Stimulated activated CD4-positive, alpha-beta T cell treated with anti-CD3 and anti-CD28 coated beads, Interleukin-15, amount 100 ng/mL, for 24 hours (primary cell): ENCODE results near the gene UACA.
"Not testable (repeated sequence)": the region's sequence is repeated elsewhere in the genome, so short reads cannot be mapped to it uniquely, and the experiment has no call there.

ENCODE experiments used
- DNase-seq: peaks from one replicate; pipeline ENCODE4 v3.0.0-alpha.2; 2020

The UACA gene

GRCh38 chr15:70753101-70753829, 10.1 kb downstream of the UACA start:
- DNase-seq, result no peak

DNA sequence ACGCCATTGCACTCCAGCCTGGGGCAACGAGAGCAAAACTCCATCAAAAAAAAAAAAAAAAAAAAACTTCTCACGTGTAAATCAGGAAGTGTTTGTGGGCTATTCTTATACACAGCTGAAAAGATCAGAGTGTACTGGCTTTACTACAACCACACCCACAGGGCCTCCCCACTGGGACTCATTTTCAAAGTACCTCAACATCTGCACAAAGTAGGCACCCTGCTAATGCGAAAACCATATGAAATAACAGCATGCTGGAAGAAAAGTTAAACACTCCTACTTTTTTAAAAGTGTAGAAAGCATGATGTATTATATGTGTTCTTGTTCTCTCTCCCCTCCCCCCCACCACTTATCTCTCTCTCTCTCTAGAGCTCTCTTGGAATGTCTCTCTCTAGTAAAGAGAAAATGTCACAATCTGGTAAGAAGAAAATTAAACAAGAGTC, 11.1 kb downstream of the UACA start:
- DNase-seq, result no peak

DNA sequence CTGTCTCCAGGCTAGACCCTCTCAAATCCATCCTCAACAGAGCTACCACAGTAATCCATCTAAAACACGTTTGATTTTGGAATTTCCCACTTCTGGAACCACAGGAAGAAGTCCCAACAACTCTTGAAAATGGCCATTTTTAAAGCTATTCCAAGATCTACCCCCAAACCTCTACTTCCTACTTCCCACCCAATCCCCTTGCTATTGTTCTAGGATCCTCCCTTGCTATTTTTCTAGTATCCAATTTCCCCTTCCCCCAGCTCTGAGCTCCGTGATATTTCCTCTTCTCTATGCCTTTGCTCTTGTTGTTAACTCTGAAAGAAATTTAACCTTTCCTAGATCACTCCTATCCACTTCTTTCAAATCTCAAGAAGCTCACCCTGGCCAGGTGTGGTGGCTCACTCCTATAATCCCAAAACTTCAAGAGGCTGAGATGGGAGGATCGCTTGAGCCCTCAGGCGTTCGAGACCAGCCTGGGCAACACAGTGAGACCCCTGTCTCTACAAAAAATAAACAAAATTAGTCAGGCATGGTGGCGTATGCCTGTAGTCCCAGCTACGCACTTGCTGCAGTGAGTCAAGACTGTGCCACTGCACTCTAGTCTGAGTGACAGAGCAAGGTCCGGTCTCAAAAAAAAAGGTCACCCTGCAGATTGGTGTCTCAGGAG, 13.0 kb downstream of the UACA start:
- no peak for DNase-seq

DNA sequence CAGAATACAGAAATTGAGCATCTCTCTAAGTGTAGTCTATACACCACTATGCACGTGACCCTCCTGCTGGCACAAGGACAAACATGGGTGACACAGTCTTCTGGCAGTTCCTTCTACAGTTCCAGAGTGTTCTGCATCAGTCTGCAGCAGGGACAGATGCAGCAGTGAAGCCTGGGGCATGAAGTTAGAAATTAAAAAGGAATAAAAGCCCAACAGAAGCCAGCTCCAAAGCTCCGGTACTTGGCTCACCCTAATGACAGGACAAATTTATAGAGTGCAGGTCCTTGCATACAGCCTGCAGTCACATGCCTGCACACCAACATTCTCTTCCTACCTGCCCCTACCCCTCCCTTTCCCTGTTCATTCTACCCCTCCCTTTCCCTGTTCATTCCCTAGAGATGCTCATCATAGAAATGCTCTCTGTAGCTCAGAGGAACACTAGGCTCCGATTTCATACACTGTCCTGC, 15.0 kb downstream of the UACA start:
- DNase-seq, result no peak

DNA sequence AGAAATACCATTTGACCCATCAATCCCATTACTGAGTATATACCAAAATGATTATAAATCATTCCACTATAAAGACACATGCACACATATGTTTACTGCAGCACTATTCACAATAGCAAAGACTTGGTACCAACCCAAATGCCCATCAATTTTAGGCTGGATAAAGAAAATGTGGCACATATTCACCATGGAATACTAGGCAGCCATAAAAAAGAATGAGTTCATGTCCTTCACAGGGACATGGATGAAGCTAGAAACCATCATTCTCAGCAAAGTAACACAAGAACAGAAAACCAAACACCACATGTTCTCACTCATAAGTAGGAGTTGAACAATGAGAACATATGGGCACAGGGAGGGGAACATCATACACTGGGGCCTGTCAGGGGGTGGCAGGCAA, 16.8 kb downstream of the UACA start:
- not testable (repeated sequence) for DNase-seq

DNA sequence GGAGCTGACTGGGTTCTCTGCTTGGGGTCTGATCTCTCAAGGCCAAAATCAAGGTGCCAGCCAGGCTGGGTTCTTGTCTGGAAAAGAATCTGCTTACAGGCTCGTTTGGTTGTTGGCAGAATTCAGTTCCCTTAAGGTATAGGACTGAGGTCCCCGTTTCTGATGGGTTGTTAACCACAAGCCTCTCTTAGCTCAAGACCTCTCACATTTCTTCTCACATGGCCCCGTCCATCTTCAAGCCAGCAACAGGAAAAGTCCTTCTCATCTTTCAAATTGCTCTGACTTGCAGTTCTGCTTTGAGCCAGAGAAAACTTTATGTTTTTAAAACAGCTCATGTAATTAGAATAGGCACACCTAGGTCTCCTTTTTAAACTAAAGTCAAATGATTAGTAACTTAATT, 20.4 kb downstream of the UACA start:
- no peak for DNase-seq

- no peak for DNase-seq
Observed at GRCh38 chr15:70741677-70742293, 21.6 kb downstream of the UACA start.

DNA sequence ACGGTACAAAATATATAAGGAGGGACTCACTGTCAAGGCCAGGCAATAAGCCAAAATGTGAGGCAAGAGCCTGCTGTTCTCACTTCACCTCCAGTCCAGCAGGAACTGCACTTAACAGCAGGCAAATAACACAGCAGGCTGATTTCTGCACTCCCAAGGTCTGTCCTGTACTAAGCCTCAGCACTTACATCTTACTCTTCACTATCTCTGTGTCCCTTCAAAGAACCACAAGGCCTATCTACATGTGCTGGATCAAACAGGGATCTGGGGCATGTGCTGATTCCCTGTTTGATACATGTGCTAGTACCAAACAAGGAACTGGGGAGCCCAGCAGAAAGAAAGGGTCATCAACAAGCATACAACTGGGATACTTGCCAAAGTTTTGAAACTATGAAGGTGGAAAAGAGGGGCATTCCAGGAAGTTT, 22.2 kb downstream of the UACA start:
- DNase-seq, result no peak

GRCh38 chr15:70735040-70735439, 28.3 kb downstream of the UACA start:
- DNase-seq, result not testable (repeated sequence)

- no peak for DNase-seq
Observed at GRCh38 chr15:70729164-70729563, 34.2 kb downstream of the UACA start.

GRCh38 chr15:70726753-70727152, 36.6 kb downstream of the UACA start:
- no peak for DNase-seq

GRCh38 chr15:70723927-70724326, 39.4 kb downstream of the UACA start:
- DNase-seq, result no peak

DNA sequence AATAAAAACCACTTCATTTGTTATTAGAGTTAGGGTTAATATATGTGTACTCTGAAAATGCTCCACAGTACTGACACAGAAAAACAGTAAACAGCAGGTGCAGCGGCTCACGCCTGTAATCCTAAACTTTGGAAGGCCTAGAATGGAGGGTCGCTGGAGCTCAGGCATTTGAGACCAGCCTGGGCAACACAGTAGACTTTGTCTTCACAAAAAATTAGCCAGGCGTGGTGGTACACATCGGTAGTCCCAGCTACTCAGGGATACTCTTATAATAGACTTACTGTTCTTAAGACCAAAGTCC, 40.3 kb downstream of the UACA start:
- no peak for DNase-seq

- no peak for DNase-seq
Observed at GRCh38 chr15:70722266-70723121, 40.9 kb downstream of the UACA start.

GRCh38 chr15:70720228-70721016, 42.9 kb downstream of the UACA start:
- DNase-seq, result no peak

DNA sequence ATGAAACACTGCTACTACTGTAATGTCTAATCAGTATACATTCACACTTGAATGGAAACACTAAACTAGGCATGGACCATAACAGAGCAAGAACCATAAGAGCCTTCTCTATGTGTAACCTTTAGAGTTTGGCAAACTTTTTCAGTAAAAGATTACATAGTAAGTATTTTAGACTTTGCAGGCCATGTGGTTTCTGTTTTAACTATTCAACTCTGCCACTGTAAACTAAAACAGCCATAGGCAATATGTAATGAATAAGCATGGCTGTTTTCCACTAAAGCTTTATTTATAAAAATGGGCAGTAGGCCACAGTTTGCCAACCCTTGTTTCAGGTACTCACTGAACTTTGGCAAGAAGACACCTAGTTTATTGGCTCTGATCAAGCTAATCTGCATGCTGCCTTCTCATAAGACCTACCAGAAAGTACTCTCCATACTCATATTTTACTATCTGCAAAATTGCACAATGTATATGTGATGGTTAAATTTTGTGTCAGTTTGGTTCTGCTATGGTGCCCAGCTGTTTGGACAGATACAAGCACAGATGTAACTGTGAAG, 46.0 kb downstream of the UACA start:
- no peak for DNase-seq

- DNase-seq, result no peak
Observed at GRCh38 chr15:70715840-70716485, 47.4 kb downstream of the UACA start.

DNA sequence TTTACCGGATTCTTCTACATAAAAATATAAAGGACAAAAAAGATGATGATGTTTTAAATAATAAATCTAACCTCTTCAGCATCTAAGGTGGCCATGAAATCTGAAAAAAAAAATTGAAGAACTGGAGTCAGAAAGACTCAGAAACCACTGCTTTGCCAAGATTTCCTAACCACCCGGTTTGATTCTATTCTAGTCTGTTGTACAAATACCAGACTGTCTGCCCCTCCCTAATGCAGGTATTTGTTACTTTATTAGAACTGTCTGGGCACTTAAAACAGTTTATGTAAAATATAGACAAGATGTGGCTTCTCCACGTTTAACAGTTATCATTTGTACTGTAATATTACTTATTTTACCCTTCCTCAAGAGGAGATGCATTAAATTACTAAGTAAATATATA, 48.8 kb downstream of the UACA start:
- no peak for DNase-seq

GRCh38 chr15:70714015-70714414, 49.3 kb downstream of the UACA start:
- DNase-seq, result no peak

GRCh38 chr15:70712271-70712670, 51.1 kb downstream of the UACA start:
- no peak for DNase-seq

DNA sequence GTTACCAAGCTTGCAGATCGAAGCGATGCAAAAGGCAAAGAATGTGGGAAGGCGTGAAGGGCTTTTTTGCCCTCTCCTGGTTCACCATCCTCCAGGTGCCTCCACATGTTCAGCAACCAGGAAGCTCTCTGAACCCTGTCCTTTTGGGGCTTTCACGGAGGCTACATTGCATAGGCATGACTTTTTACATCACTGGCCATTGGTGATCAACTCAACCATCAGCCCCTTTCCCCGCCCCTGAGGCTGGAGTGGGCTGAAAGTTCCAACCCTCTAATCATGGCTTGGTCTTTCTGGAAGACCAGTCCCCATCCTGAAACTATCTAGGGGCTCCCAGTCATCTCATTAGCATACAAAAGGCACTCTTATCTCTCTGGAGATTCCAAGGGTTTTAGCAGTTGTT, 52.6 kb downstream of the UACA start:
- no peak for DNase-seq

- DNase-seq, result no peak
Observed at GRCh38 chr15:70708839-70709238, 54.5 kb downstream of the UACA start.
